ENCODE measurements around the gene COL25A1.
"Not testable (repeated sequence)": the region's sequence is repeated elsewhere in the genome, so short reads cannot be mapped to it uniquely, and the experiment has no call there.

Gene COL25A1

GRCh38 chr4:109166586-109166985 lies 135.9 kb downstream of the COL25A1 start:
- DNase-seq, result no peak

GRCh38 chr4:109166126-109166525 lies 136.3 kb downstream of the COL25A1 start:
- DNase-seq, result no peak

GRCh38 chr4:109164011-109164410 lies 138.4 kb downstream of the COL25A1 start:
- no peak for DNase-seq

- no peak for DNase-seq
These were observed 139.0 kb downstream of the COL25A1 start for GRCh38 chr4:109163493-109163892.

GRCh38 chr4:109162759-109163158 lies 139.7 kb downstream of the COL25A1 start:
- no peak for DNase-seq

GRCh38 chr4:109160494-109160893 lies 142.0 kb downstream of the COL25A1 start:
- DNase-seq, result no peak

- no peak for DNase-seq
These were observed 144.8 kb downstream of the COL25A1 start for GRCh38 chr4:109157696-109158095.

GRCh38 chr4:109157205-109157604 lies 145.3 kb downstream of the COL25A1 start:
- no peak for DNase-seq

GRCh38 chr4:109156356-109156755 lies 146.1 kb downstream of the COL25A1 start:
- DNase-seq, result no peak

- no peak for DNase-seq
These were observed 146.7 kb downstream of the COL25A1 start for GRCh38 chr4:109155682-109156283.

GRCh38 chr4:109155084-109155483 lies 147.4 kb downstream of the COL25A1 start:
- DNase-seq, result no peak

- DNase-seq, result no peak
These were observed 148.0 kb downstream of the COL25A1 start for GRCh38 chr4:109154424-109154823.

- no peak for DNase-seq
These were observed 152.6 kb downstream of the COL25A1 start for GRCh38 chr4:109149836-109150235.

GRCh38 chr4:109148577-109149075 lies 153.8 kb downstream of the COL25A1 start:
- no peak for DNase-seq

GRCh38 chr4:109147135-109147534 lies 155.3 kb downstream of the COL25A1 start:
- no peak for DNase-seq

GRCh38 chr4:109146499-109146898 lies 156.0 kb downstream of the COL25A1 start:
- DNase-seq, result no peak

- not testable (repeated sequence) for DNase-seq
These were observed 164.3 kb downstream of the COL25A1 start for GRCh38 chr4:109138125-109138524.

GRCh38 chr4:109134921-109135320 lies 167.5 kb downstream of the COL25A1 start:
- no peak for DNase-seq

- DNase-seq, result no peak
These were observed 168.2 kb downstream of the COL25A1 start for GRCh38 chr4:109134268-109134667.

- DNase-seq, result no peak
These were observed 170.9 kb downstream of the COL25A1 start for GRCh38 chr4:109131559-109131958.

GRCh38 chr4:109128589-109128988 lies 173.9 kb downstream of the COL25A1 start:
- DNase-seq, result no peak

GRCh38 chr4:109127866-109128265 lies 174.6 kb downstream of the COL25A1 start:
- DNase-seq, result no peak

- DNase-seq, result no peak
These were observed 175.6 kb downstream of the COL25A1 start for GRCh38 chr4:109126856-109127255.

GRCh38 chr4:109125084-109125483 lies 177.4 kb downstream of the COL25A1 start:
- DNase-seq, result no peak

GRCh38 chr4:109123951-109124350 lies 178.5 kb downstream of the COL25A1 start:
- DNase-seq, result no peak

Data from NCI-H524 treated with DMSO at 0.1 percent for 48 hours (cell line).